AG04450 (cell line): ENCODE results near the gene DNM3. TPM values are rescaled to one million over a fixed set of nuclear protein-coding genes. Genes with fewer than 3 reads are reported as not detected.

Experiments used
- CTCF ChIA-PET: fragments of 300-600, 350-600 bp; formaldehyde crosslinking; extraction: SDS; loops from one replicate; lab custom pipeline; 2022; ENCODE audit warnings: antibody characterized with exemption, inconsistent platforms; lab: Charles Lee
- POLR2A ChIA-PET: fragments of 350-600 bp; formaldehyde crosslinking; extraction: SDS; loops from one replicate; lab custom pipeline; 2021; ENCODE audit warnings: antibody characterized with exemption, inconsistent platforms; lab: Yijun Ruan, JAX
- DNase-seq: peaks from one replicate; pipeline ENCODE4 v3.0.0-alpha.2; 2011; ENCODE audit warnings: low read depth, low spot score
- H3K27ac ChIP-seq: one replicate; pipeline ENCODE4 v1.5.1; 2012; ENCODE audit warnings: low read depth, low read length, control low read depth
- H3K27me3 ChIP-seq: one replicate; pipeline ENCODE4 v1.6.0; 2012; ENCODE audit warnings: low read length; ENCODE audit not compliant: control insufficient read depth, insufficient read depth
- H3K4me3 ChIP-seq: 2 replicates; pipeline ENCODE4 v1.5.1; 2011; ENCODE audit warnings: mild to moderate bottlenecking, low read depth, low read length, control low read depth
- H3K9me3 ChIP-seq: 2 replicates; pipeline ENCODE4 v1.5.1; 2012; ENCODE audit warnings: low read length; ENCODE audit not compliant: control insufficient read depth, insufficient read depth
- CTCF ChIP-seq: IDR thresholded peaks from 2 replicates; pipeline ENCODE4 v1.5.1; 2011; ENCODE audit warnings: low read depth, low read length, control low read depth, inconsistent platforms
- polyA plus RNA-seq: library from polyadenylated mRNA; depleted of rRNA; stranded (reverse); fragments of >200 nt; gene quantifications from 2 replicates; pipeline ENCODE4 v1.2.3, GENCODE V29; 2011

Gene DNM3
- polyA plus RNA-seq, 1 experiment, result 0.37 TPM

GRCh38 chr1:171803461-171804022 lies 37.8 kb upstream of the DNM3 start:
- TF ChIP-seq CTCF, result no peak
- DNase-seq, result no peak
- no peak overlapping the region for H3K27ac ChIP-seq
- POLR2A ChIA-PET, result no interaction called here
- H3K4me3 ChIP-seq, result no peak overlapping the region
- CTCF ChIA-PET, result interaction anchor here (0.9 to 9.7 kb wide), 8 partner anchors 18 to 916 kb away, joined by 3 to 484 read pairs (median 3); no protein-coding TSS in a partner anchor
- no peaks in the 10 kb centered on the region for H3K9me3 ChIP-seq
- H3K27me3 ChIP-seq, result no peaks in the 10 kb centered on the region

DNA sequence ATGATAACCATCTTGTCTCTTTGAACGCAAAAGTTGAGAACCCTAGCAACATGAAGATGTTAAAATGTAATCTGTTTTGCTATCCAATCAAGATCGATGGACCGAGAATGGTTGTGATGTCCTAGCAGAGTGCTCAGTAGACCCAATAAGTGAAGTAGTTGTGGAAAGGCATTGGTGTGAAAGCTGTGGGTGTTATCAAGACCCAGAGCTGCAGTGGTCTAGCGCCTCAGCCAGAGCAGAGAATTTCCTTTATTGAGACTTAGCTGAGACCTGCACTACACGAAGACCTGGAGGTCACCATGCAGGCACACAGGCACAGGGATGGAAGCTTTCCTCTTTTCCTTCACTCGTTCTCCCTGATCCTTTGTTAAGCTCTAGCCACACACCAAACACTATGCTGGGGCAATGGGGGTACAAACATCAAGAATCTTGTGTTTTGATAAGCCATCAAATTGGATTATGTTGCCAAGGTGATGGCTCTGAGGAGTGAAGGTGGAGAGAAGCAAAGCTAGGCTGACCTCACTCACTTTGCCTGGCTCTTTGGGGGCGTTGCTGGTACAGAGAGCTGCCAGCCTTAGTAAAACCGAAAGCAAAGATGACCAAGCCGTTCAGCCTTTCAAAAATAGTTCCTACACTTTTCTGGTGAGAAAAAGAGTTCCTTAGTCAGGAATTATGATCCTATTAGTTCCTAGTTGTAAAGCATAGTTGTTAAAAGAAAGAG lies 35.7 kb upstream of the DNM3 start:
- Histone ChIP-seq H3K27ac (no peak overlapping the region), H3K9me3 (no peaks in the 10 kb centered on the region), H3K27me3 (no peaks in the 10 kb centered on the region), H3K4me3 (no peak overlapping the region)
- CTCF ChIA-PET, result interaction anchor here (0.6 to 9.7 kb wide), 2 partner anchors 162 to 179 kb away, joined by 5 to 484 read pairs; no protein-coding TSS in a partner anchor
- no peak for TF ChIP-seq CTCF
- no peak for DNase-seq
- POLR2A ChIA-PET, result no interaction called here

GRCh38 chr1:171807556-171807955 lies 33.7 kb upstream of the DNM3 start:
- ChIA-PET POLR2A (no interaction called here), CTCF (interaction anchor here (9.7 kb wide), 1 partner anchor 177 kb away, joined by 484 read pairs; no protein-coding TSS in a partner anchor)
- H3K27me3 ChIP-seq, result no peaks in the 10 kb centered on the region
- H3K4me3 ChIP-seq, result no peak overlapping the region
- H3K9me3 ChIP-seq, result no peaks in the 10 kb centered on the region
- no peak for DNase-seq
- no peak for TF ChIP-seq CTCF
- H3K27ac ChIP-seq, result no peak overlapping the region

GRCh38 chr1:171809834-171810233 lies 31.5 kb upstream of the DNM3 start:
- no peaks in the 10 kb centered on the region for H3K9me3 ChIP-seq
- H3K4me3 ChIP-seq, result no peak overlapping the region
- no peaks in the 10 kb centered on the region for H3K27me3 ChIP-seq
- TF ChIP-seq CTCF, result no peak
- no peak for DNase-seq
- POLR2A ChIA-PET, result no interaction called here
- CTCF ChIA-PET, result interaction anchor here (1.2 to 2.0 kb wide), 3 partner anchors 165 to 176 kb away, joined by 3 to 8 read pairs (median 6); no protein-coding TSS in a partner anchor
- no peak overlapping the region for H3K27ac ChIP-seq

DNA sequence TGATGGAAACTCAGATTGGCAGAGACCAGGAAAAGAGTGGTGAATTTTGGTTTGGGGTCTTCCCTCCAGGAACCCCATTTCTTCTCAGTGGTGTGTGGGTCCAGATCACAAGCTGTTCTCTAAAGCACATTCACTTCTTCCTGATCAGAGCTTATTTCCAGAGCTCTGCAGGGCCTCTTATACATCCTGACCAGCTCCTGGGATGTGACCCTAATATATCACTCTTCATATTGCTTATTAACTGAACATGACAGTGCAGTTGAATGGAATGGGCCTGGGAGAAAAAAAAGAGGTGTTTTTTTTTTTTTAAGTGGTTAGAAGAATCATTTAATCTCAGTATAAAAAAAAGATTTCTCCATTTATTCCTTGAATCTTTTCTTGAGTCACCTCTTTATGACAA lies 29.6 kb upstream of the DNM3 start:
- TF ChIP-seq CTCF, result no peak
- ChIA-PET POLR2A (no interaction called here), CTCF (interaction anchor here (0.5 to 2.8 kb wide), 5 partner anchors 10 to 1674 kb away, joined by 3 to 12 read pairs (median 6); no protein-coding TSS in a partner anchor)
- no peak overlapping the region for H3K4me3 ChIP-seq
- H3K27me3 ChIP-seq, result no peaks in the 10 kb centered on the region
- DNase-seq, result no peak
- H3K9me3 ChIP-seq, result no peaks in the 10 kb centered on the region
- H3K27ac ChIP-seq, result no peak overlapping the region
